Epithelial cell of proximal tubule (primary cell): ENCODE results near the gene LCMT1. TPM values are rescaled to one million over a fixed set of nuclear protein-coding genes. Genes with fewer than 3 reads are reported as not detected.

Source experiments
- DNase-seq: peaks from one replicate; pipeline ENCODE4 v3.0.0-alpha.2; 2011; ENCODE audit warnings: low read depth
- H3K4me3 ChIP-seq: 2 replicates; pipeline ENCODE4 v1.5.1; 2011; ENCODE audit warnings: low read depth, mild to moderate bottlenecking, low read length
- CTCF ChIP-seq: conservative IDR thresholded peaks from 2 replicates; pipeline ENCODE4 v1.5.1; 2012; ENCODE audit warnings: low read depth, mild to moderate bottlenecking, low read length
- total RNA-seq: library from RNA; depleted of rRNA; stranded (reverse); fragments of >200 nt; gene quantifications from 2 replicates; pipeline ENCODE4 v1.2.3, GENCODE V29; 2015

LCMT1 gene
- total RNA-seq, 1 donor from 2014 or later = 56.9 TPM

DNA sequence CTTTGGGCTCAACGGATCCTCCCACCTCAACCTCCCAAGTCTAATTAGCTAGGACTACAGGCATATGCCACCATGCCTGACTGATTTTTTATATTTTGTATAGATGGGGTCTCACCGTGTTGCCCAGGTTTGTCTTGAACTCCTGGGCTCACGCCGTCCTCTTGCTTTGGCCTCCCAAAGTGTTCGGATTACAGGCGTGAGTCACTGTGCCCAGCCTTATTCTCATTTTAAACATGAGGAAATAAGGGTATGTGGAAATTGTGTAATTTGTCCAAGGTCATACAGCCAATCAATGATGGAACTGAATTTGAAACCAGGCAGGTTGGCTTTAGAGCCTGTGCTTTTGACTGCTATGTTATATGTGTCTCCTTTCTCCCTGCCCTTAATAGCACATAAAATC, 77.8 kb downstream of the LCMT1 start:
- no peak overlapping the region for H3K4me3 ChIP-seq
- DNase-seq = no peak
- no peak for TF ChIP-seq CTCF

DNA sequence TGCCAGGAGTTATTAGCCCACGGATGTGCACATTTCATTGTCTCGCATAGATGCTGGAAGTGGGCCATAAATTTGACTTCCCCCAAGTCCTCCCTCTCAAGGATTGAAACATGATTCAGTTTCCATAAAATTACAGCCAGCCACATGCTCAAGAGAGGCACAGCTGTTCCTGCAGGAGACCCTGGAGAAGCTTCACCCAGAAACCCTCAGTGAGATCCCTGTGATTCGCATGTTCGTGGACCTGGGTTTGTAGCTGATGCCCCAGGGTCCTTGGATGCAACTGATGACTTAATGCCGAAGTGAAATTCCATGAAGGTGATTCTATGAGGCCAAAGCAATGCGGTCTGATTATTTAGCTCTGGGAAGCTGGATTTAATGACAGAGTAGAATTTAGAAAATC, 80.6 kb downstream of the LCMT1 start:
- no peak for TF ChIP-seq CTCF
- no peak overlapping the region for H3K4me3 ChIP-seq
- DNase-seq = no peak

GRCh38 chr16:25194273-25194878, 82.8 kb downstream of the LCMT1 start:
- H3K4me3 ChIP-seq = no peak overlapping the region
- DNase-seq = no peak
- TF ChIP-seq CTCF = no peak

- DNase-seq = no peak
- no peak overlapping the region for H3K4me3 ChIP-seq
- no peak for TF ChIP-seq CTCF
Measured at GRCh38 chr16:25198021-25198420, 86.5 kb downstream of the LCMT1 start.

- no peak for TF ChIP-seq CTCF
- H3K4me3 ChIP-seq = no peak overlapping the region
- no peak for DNase-seq
Measured at GRCh38 chr16:25199457-25199856, 87.9 kb downstream of the LCMT1 start.

- DNase-seq = peak; percentile 49
- TF ChIP-seq CTCF = no peak
Measured at GRCh38 chr16:25210758-25211157, 99.2 kb downstream of the LCMT1 start.

DNA sequence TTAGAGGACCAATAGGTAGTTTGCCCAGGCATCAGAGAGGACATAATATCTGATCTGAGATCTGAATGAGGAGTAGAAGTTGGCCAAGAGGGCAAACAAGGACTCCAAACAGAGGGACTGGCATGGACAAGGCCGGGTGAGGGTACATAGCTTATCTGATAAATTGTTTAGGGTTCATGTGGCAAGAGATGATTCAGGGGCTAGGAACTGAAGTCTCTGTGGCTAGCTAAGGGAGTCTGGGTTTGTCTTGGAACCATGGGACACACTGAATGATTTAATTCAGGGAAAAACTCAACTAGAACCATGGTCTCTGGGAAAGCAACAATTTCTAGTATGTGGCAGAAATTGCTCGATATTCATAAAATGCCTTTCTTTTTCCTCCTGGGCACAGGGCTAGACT, 101.1 kb downstream of the LCMT1 start:
- no peak for DNase-seq
- H3K4me3 ChIP-seq = no peak overlapping the region
- no peak for TF ChIP-seq CTCF

More at GRCh38 chr16:25210758-25211157, 99.2 kb downstream of the LCMT1 start:
- no peak overlapping the region for H3K4me3 ChIP-seq
